H1 (cell line): ENCODE results near the gene ADGRV1.

Source experiments
- CBX5 ChIP-seq: fragments of 300-800, 300-1000 bp; sonication (generic); IDR thresholded peaks from 2 replicates; pipeline ENCODE4 v1.7.1; 2016; ENCODE audit warnings: antibody characterized with exemption, low read length, low read depth
- CEBPB ChIP-seq: IDR thresholded peaks from 2 replicates; pipeline ENCODE4 v1.6.1; 2012; ENCODE audit warnings: low read depth, low read length
- CTCF ChIP-seq, 3 experiments: IDR thresholded peaks; 1 replicate in 2 of 3; 2 replicates in 1 of 3; pipeline versions ENCODE4 v1.5.1 to v1.6.1; 2011; ENCODE audit warnings: low read length in 3 of 3, mild to moderate bottlenecking in 3 of 3, inconsistent platforms in 2 of 3, low read depth in 1 of 3, moderate library complexity in 1 of 3; ENCODE audit not compliant: insufficient read depth in 1 of 3; ENCODE audit errors: control extremely low read depth in 1 of 3
- EZH2 ChIP-seq: fragments of 200-600 bp; sonication (generic); IDR thresholded peaks from 2 replicates; pipeline ENCODE4 v1.7.1; 2012; ENCODE audit warnings: low read depth, mild to moderate bottlenecking, moderate library complexity, low read length, inconsistent platforms; ENCODE audit not compliant: severe bottlenecking
- MAX ChIP-seq: IDR thresholded peaks from 2 replicates; pipeline ENCODE4 v1.6.1; 2012; ENCODE audit warnings: inconsistent platforms

DNA sequence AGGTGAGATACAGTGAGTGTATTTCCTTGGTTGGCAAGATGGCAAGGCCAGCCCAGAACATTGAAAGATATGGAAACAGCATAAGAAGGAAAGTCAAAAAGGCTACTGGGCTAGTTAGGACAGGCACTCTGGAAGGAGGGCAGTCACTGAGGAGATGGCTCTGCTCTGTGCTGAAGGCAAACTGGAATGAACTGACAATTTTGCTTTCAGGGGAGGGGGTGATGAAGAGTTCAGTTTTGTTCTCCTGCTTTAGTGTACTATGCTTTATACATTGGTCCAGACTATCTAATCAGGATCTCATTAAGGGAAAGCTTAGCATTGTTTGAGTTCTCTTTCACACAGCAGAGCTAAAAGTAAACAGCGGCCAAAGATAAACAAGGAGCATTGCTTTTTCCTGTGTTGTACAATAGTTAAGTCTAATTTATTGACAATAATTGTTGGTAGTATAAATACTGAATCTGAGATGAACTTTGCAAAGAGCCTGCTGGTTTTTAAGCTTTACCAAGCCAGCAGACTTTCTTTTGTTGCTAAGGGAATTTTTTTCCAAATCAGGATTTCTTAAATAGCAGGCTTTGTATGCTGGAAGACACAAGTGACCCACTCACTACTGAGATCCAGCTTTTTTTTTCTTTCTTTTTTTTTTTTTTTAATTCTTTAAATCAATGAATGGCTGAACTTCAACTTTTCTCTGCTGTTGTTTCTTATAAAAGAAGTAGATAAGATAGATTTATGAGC lies 469.0 kb downstream of the ADGRV1 start:
- TF ChIP-seq CTCF (IDR thresholded peaks at IDR 0.05; ENCODE audit: control extremely low read depth in 1 of 3, insufficient read depth in 1 of 3, low read depth in 1 of 3, low read length in 3 of 3): no peak
- TF ChIP-seq CEBPB: no peak
- no peak for TF ChIP-seq EZH2
- no peak for TF ChIP-seq CBX5
- no peak for TF ChIP-seq MAX
